ENCODE data around the gene RFX7. TPM values are rescaled to one million over a fixed set of nuclear protein-coding genes. Genes with fewer than 3 reads are reported as not detected.

Gene RFX7
- total RNA-seq, 2 experiments from 2014 or later: 22.5 to 23.6 TPM

DNA sequence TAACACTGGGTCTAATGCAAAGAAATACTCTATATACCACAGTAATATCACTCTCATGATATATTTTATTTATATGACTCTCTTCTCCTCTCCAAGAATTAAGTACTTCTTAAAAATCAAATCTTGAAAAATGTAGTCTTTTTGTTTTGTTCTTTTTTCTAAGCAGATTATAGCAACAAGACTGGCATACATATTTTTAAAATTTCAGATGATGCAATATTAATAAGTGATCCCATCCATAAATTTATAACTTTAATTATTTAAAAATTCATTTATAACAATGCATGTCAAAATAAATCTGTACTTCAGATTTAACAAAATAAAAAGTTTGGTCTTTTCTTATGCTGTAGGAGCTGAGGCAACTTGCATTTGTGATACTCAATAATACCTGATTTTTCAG lies 155.3 kb downstream of the RFX7 start:
- Mint-ChIP-seq H3K4me3 (no peak overlapping the region), H3K4me1 (ENCODE audit: low read depth) (peaks cover 10% of the 10 kb centered on the region), H3K9me3 (no peaks in the 10 kb centered on the region), H3K36me3 (ENCODE audit: low read depth) (peaks cover 18% of the 10 kb centered on the region), H3K27me3 (no peaks in the 10 kb centered on the region), H3K27ac (no peak overlapping the region)
- TF ChIP-seq, protein P1, sequence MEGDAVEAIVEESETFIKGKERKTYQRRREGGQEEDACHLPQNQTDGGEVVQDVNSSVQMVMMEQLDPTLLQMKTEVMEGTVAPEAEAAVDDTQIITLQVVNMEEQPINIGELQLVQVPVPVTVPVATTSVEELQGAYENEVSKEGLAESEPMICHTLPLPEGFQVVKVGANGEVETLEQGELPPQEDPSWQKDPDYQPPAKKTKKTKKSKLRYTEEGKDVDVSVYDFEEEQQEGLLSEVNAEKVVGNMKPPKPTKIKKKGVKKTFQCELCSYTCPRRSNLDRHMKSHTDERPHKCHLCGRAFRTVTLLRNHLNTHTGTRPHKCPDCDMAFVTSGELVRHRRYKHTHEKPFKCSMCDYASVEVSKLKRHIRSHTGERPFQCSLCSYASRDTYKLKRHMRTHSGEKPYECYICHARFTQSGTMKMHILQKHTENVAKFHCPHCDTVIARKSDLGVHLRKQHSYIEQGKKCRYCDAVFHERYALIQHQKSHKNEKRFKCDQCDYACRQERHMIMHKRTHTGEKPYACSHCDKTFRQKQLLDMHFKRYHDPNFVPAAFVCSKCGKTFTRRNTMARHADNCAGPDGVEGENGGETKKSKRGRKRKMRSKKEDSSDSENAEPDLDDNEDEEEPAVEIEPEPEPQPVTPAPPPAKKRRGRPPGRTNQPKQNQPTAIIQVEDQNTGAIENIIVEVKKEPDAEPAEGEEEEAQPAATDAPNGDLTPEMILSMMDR (IDR thresholded peaks at IDR 0.05): no peak
- Histone ChIP-seq H3K9me3 (ENCODE audit: control insufficient read depth in 1 of 2, insufficient read depth in 1 of 2, low read length in 2 of 2) (no peaks in the 10 kb centered on the region), H3K4me3 (ENCODE audit: low read length) (no peak overlapping the region), H3K27ac (ENCODE audit: low read depth in 1 of 2, low read length in 2 of 2) (no peak overlapping the region), H3K27me3 (ENCODE audit: control insufficient read depth in 1 of 2, insufficient read depth in 2 of 2, low read length in 2 of 2) (no peaks in the 10 kb centered on the region), H3K4me1 (ENCODE audit: insufficient read depth, low read length) (no peaks in the 10 kb centered on the region), H3K36me3 (ENCODE audit: insufficient read depth, low read length) (peaks cover 3% of the 10 kb centered on the region)
- POLR2A ChIA-PET: no interaction called here
- intact Hi-C loops (cut with DNase I, micrococcal nuclease): no loop called here
- CTCF ChIA-PET: no interaction called here
- DNase-seq (no peak), ATAC-seq (ENCODE audit: poor library complexity) (no peak)

DNA sequence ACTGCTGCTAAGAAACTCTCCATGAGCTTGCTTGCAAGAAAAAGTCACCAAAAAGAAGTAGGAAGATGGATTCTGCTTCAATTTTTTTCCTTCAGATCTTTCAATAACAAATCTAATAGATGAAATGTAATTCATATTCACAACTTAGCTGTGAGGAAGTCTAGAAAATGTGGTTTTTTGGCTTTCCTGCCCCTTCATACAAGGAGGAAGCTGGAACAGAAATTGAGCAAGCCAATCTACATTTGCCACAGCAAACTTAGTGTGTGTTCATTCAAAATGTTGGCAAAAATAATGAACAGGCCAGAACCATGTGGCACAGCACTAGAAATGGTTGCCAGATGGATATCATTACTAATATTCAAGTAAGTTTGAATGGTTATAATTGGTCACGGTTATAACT lies 157.1 kb downstream of the RFX7 start:
- Mint-ChIP-seq H3K9me3 (no peaks in the 10 kb centered on the region), H3K27me3 (no peaks in the 10 kb centered on the region), H3K27ac (no peak overlapping the region), H3K36me3 (ENCODE audit: low read depth) (peaks cover 3% of the 10 kb centered on the region), H3K4me1 (ENCODE audit: low read depth) (peaks cover 10% of the 10 kb centered on the region), H3K4me3 (no peak overlapping the region)
- H3K9me3 ChIP-seq (ENCODE audit: control insufficient read depth in 1 of 2, insufficient read depth in 1 of 2, low read length in 2 of 2): no peaks in the 10 kb centered on the region
- no peaks in the 10 kb centered on the region for H3K36me3 ChIP-seq (ENCODE audit: insufficient read depth, low read length)
- no peak overlapping the region for H3K4me3 ChIP-seq (ENCODE audit: low read length)
- H3K27ac ChIP-seq (ENCODE audit: low read depth in 1 of 2, low read length in 2 of 2): no peak overlapping the region
- ChIA-PET POLR2A (no interaction called here), CTCF (no interaction called here)
- intact Hi-C loops (cut with DNase I, micrococcal nuclease): no loop called here
- DNase-seq: no peak
- TF ChIP-seq, protein P1 (IDR thresholded peaks at IDR 0.05): no peak
- no peaks in the 10 kb centered on the region for H3K4me1 ChIP-seq (ENCODE audit: insufficient read depth, low read length)
- H3K27me3 ChIP-seq (ENCODE audit: control insufficient read depth in 1 of 2, insufficient read depth in 2 of 2, low read length in 2 of 2): no peaks in the 10 kb centered on the region
- ATAC-seq (ENCODE audit: poor library complexity): no peak

DNA sequence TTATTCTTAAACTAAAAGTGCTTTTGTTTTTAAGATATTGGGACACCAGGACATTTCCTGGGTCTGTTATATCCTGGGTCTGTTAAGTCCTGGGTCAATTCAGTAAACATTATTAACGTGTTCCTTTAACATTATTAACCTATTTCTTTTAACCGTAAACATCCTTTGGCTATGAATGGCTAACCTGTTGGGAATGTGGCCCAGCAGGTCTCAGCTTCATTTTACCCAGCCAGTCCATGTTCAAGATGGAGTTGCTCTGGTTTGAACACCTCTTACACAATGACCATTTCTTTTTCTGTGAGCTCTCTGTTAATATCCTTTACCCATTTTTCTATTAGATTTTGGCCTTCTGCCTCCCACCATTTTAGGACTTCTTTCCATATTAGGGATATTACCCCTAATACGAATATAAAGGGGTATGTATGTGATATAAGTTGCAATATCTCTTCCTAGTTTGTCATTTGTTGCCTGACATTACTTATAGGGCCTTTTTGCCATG lies 161.4 kb downstream of the RFX7 start:
- peaks cover 9% of the 10 kb centered on the region for H3K4me1 Mint-ChIP-seq (ENCODE audit: low read depth)
- H3K4me3 Mint-ChIP-seq: no peak overlapping the region
- no peak overlapping the region for H3K27ac Mint-ChIP-seq
- DNase-seq: no peak
- TF ChIP-seq, protein P1 (IDR thresholded peaks at IDR 0.05): no peak
- no peaks in the 10 kb centered on the region for H3K9me3 Mint-ChIP-seq
- POLR2A ChIA-PET: interaction anchor here (0.5 kb wide), 1 partner anchor 121 kb away, joined by 3 read pairs; no protein-coding TSS in a partner anchor
- Histone ChIP-seq H3K9me3 (ENCODE audit: control insufficient read depth in 1 of 2, insufficient read depth in 1 of 2, low read length in 2 of 2) (no peaks in the 10 kb centered on the region), H3K4me3 (ENCODE audit: low read length) (no peak overlapping the region), H3K27me3 (ENCODE audit: control insufficient read depth in 1 of 2, insufficient read depth in 2 of 2, low read length in 2 of 2) (no peaks in the 10 kb centered on the region), H3K36me3 (ENCODE audit: insufficient read depth, low read length) (no peaks in the 10 kb centered on the region), H3K27ac (ENCODE audit: low read depth in 1 of 2, low read length in 2 of 2) (no peak overlapping the region), H3K4me1 (ENCODE audit: insufficient read depth, low read length) (no peaks in the 10 kb centered on the region)
- ATAC-seq (ENCODE audit: poor library complexity): no peak
- no peaks in the 10 kb centered on the region for H3K36me3 Mint-ChIP-seq (ENCODE audit: low read depth)
- no peaks in the 10 kb centered on the region for H3K27me3 Mint-ChIP-seq
- CTCF ChIA-PET: no interaction called here
- intact Hi-C loops (cut with DNase I, micrococcal nuclease): no loop called here
